Thoracic aorta (tissue), 2 donors: ENCODE results near the gene CACNA2D3. TPM values are rescaled to one million over a fixed set of nuclear protein-coding genes. Genes with fewer than 3 reads are reported as not detected.

Experiments used
- ATAC-seq: fragments of 150-250 bp; one replicate; pipeline ENCODE4 v1.8.0; 2017; ENCODE audit warnings: low read depth; ENCODE audit not compliant: insufficient number of reproducible peaks, low FRiP score
- DNase-seq: peaks from one replicate; pipeline ENCODE4 v3.0.0-alpha.2; 2020; ENCODE audit warnings: low spot score
- H3K27ac ChIP-seq, 2 donors: fragments of 200-600 bp; sonication (generic); 1 replicate in 1 of 2; 2 replicates in 1 of 2; pipeline ENCODE4 v1.5.1; 2016; ENCODE audit warnings: mild to moderate bottlenecking in 2 of 2, moderate library complexity in 2 of 2
- H3K27me3 ChIP-seq: fragments of 200-600 bp; sonication (generic); replicated peaks from 2 replicates; pipeline ENCODE4 v1.6.0; 2016; ENCODE audit warnings: mild to moderate bottlenecking; ENCODE audit not compliant: insufficient read depth
- H3K36me3 ChIP-seq: fragments of 200-600 bp; sonication (generic); one replicate; pipeline ENCODE4 v1.5.1; 2016
- H3K4me1 ChIP-seq, 2 donors: fragments of 200-600 bp; sonication (generic); 1 replicate in 1 of 2; 2 replicates in 1 of 2; pipeline versions ENCODE4 v1.5.1 to v1.6.0; 2016; ENCODE audit warnings: low read depth in 2 of 2, mild to moderate bottlenecking in 1 of 2; ENCODE audit not compliant: control insufficient read depth in 1 of 2
- H3K4me3 ChIP-seq: fragments of 200-600 bp; sonication (generic); 2 replicates; pipeline ENCODE4 v1.5.1; 2016; ENCODE audit warnings: mild to moderate bottlenecking
- H3K9me3 ChIP-seq: fragments of 200-600 bp; sonication (generic); 2 replicates; pipeline ENCODE4 v1.5.1; 2016
- total RNA-seq, 2 donors: library from RNA; depleted of rRNA; stranded (reverse); fragments of >200 nt; gene quantifications; one replicate each; pipeline versions ENCODE4 v1.1.0 to v1.2.3, GENCODE V29; 2016
- TF ChIP-seq, protein P1 (sequence below): fragments of 200-600 bp; sonication (generic); IDR thresholded peaks from one replicate; pipeline ENCODE4 v1.5.1; 2019; ENCODE audit warnings: antibody characterized with exemption

Gene CACNA2D3
- total RNA-seq, 2 donors from 2014 or later = 3.2 to 4.0 TPM

DNA sequence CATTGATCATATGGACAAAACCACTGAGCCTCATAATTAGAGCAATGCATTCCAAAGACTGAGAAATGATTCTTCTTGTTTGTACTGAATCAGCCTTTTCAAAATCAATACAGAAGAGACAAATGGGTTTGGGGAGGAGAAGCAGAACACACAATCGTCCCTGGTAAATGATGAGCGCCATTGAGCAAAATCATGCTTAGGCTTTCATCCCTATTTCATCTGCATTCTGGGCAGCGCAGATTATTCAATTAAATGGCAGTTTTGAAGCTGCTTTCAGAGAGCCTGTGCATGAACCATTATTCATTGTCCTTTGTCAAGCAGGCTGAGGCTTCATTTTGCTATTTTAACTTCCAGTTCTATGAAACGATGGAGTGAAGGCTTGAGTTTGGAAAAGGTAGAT is 371.9 kb downstream of the CACNA2D3 start:
- Histone ChIP-seq H3K27me3 (no peaks in the 10 kb centered on the region), H3K36me3 (no peaks in the 10 kb centered on the region), H3K4me1 (no peaks in the 10 kb centered on the region), H3K4me3 (no peak overlapping the region), H3K27ac (no peak overlapping the region), H3K9me3 (peaks cover 5% of the 10 kb centered on the region)
- TF ChIP-seq, protein P1, sequence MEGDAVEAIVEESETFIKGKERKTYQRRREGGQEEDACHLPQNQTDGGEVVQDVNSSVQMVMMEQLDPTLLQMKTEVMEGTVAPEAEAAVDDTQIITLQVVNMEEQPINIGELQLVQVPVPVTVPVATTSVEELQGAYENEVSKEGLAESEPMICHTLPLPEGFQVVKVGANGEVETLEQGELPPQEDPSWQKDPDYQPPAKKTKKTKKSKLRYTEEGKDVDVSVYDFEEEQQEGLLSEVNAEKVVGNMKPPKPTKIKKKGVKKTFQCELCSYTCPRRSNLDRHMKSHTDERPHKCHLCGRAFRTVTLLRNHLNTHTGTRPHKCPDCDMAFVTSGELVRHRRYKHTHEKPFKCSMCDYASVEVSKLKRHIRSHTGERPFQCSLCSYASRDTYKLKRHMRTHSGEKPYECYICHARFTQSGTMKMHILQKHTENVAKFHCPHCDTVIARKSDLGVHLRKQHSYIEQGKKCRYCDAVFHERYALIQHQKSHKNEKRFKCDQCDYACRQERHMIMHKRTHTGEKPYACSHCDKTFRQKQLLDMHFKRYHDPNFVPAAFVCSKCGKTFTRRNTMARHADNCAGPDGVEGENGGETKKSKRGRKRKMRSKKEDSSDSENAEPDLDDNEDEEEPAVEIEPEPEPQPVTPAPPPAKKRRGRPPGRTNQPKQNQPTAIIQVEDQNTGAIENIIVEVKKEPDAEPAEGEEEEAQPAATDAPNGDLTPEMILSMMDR = no peak
- ATAC-seq (no peak), DNase-seq (no peak)

DNA sequence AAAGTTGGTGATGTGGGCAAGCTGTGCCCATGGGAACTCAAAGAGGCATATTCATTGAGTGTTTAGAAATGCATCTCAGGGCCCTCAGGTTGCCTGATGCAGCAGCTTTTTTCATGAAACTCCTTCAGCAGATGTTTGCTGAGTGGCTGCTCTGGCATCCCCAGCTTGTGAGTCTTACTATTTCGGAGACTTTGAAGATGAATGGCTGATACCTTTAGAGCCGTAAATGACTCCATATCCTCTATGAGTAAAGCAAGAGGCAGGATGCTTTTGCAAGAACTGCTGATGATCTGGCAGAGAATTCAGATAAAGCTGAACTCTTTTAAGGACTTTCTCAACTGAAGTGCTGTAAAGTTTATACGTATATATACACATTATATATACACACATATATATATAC is 384.3 kb downstream of the CACNA2D3 start:
- TF ChIP-seq, protein P1 = no peak
- DNase-seq = no peak

DNA sequence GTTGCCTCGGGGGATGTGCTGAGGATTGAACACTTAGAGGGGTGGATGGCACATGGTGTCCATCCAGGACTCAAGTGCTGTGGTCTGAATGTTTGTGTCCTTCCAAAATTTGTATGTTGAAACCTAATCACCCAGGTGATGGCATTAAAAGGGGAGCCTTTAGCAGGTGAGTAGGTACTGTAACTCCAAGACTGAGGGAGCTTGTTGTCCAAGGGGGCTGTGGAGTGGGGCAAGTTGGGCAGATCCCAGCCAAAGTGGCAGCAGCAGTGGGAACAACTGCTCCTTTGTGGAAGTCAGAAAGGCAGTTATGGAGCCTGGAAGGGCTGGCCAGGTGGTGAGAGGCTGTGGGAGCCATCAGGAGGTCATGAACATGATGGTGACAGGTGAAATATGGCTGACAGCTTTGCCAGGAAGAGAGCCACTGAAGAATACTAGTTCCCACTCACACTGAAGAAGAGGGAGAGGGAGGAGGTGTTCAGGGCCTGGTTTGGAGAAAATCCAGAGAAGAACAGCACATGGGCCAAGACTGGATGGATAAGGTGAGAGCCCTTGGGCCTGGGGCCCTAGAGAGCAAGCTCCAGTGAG is 385.6 kb downstream of the CACNA2D3 start:
- Histone ChIP-seq H3K36me3 (no peaks in the 10 kb centered on the region), H3K9me3 (no peaks in the 10 kb centered on the region), H3K4me3 (no peak overlapping the region), H3K4me1 (no peaks in the 10 kb centered on the region), H3K27ac (no peak overlapping the region), H3K27me3 (no peaks in the 10 kb centered on the region)
- no peak for ATAC-seq
- no peak for DNase-seq
- TF ChIP-seq, protein P1 = no peak

More for the DNA sequence above, 384.3 kb downstream of the CACNA2D3 start:
- no peaks in the 10 kb centered on the region for H3K36me3 ChIP-seq
- no peak overlapping the region for H3K27ac ChIP-seq
- H3K27me3 ChIP-seq = no peaks in the 10 kb centered on the region
- no peak for ATAC-seq
- no peaks in the 10 kb centered on the region for H3K9me3 ChIP-seq
- no peak overlapping the region for H3K4me3 ChIP-seq
- no peaks in the 10 kb centered on the region for H3K4me1 ChIP-seq

DNA sequence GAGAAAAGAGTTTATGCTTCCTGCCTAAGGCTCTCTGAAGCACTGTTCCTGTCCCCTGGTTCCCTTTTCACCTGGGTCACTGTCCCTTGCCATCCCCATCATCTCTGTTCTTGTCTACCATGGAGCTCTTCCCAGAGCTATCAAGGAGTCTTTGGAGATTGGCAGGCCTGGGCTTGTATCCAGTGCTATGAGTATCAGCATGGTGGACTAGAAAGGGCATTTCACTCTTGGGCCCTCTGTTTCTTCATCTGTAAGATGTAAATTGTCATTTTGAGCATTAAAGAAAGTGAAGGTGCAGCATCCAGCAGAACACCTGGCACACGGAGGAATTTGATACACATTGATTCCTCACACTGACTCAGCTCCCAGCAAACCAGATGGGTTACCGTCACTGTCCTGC is 388.2 kb downstream of the CACNA2D3 start:
- Histone ChIP-seq H3K4me3 (no peak overlapping the region), H3K4me1 (no peaks in the 10 kb centered on the region), H3K36me3 (no peaks in the 10 kb centered on the region), H3K9me3 (no peaks in the 10 kb centered on the region), H3K27ac (no peak overlapping the region), H3K27me3 (no peaks in the 10 kb centered on the region)
- ATAC-seq (no peak), DNase-seq (no peak)
- TF ChIP-seq, protein P1 = no peak

DNA sequence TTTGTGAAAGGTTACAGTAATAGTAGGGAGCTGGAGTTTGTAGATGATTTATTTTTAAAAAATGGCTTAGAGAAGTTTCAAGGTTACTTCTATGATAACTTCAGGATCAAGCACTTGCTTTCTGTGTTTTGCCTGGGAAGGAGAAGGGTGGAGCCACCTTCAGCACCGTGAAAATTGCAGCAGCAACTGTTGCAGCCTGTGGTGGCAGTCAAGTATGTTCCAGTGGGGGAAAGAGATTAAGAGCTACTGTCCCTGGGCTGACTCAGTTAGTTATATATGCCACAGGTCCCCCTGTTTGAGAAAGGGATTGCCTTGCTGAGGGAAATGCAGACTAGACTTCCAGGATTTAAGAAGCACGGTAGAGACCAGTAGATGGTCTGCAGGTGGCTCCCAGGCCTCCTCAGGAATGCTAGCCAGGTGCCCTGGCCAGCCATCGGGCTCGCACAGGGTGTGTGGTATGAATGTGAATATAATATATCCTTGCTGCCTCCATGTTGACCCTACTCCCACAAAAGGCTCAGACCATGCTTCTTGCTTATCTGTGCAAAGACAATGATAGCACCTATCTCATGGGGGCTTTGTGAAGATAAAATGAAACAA is 389.5 kb downstream of the CACNA2D3 start:
- H3K4me3 ChIP-seq = no peak overlapping the region
- H3K9me3 ChIP-seq = no peaks in the 10 kb centered on the region
- TF ChIP-seq, protein P1 = no peak
- H3K27me3 ChIP-seq = no peaks in the 10 kb centered on the region
- ATAC-seq = no peak
- DNase-seq = no peak
- no peak overlapping the region for H3K27ac ChIP-seq
- no peaks in the 10 kb centered on the region for H3K4me1 ChIP-seq
- H3K36me3 ChIP-seq = no peaks in the 10 kb centered on the region
